K562 (cell line): ENCODE data around the gene TSPAN16. TPM values are rescaled to one million over a fixed set of nuclear protein-coding genes. Genes with fewer than 3 reads are reported as not detected.
A peak's percentile ranks its signal among the peaks of the same experiment; 100 is the strongest.

Experiments used
- ATAC-seq: fragments of 200-7000 bp; cut with Tn5 transposase; 3 replicates; pipeline ENCODE4 v1.9.1; 2020; ENCODE audit warnings: moderate library complexity
- BruUV-seq: library from RNA; stranded (reverse); fragments of 400-500 nt; replicated peaks from 2 replicates; lab custom pipeline; 2021; lab: Mats Ljungman, UMichigan
- CTCF ChIA-PET: fragments of 300-600 bp; formaldehyde crosslinking; extraction: SDS; loops from one replicate; lab custom pipeline; 2021; ENCODE audit warnings: low intra/inter-chr PET ratio; lab: Yijun Ruan, JAX
- POLR2A ChIA-PET: fragments of 300-600, 350-650 bp; sonication (Branson Sonifier 250); formaldehyde crosslinking; extraction: SDS; loops from one replicate; lab custom pipeline; 2021; ENCODE audit warnings: antibody characterized with exemption, inconsistent platforms; lab: Yijun Ruan, JAX
- DNase-seq, 4 experiments: peaks; one replicate each; pipeline versions ENCODE4 v3.0.0 to v3.0.0-alpha.2; 2011 to 2018; ENCODE audit warnings: low spot score in 3 of 4, mixed read lengths in 3 of 4; ENCODE audit errors: extremely low read depth in 1 of 4
- FAIRE-seq: peaks from 2 replicates; lab custom pipeline; 2011; peaks lifted over from hg19 to GRCh38; lab: Jason Lieb, UNC
- H2AFZ ChIP-seq: 2 replicates; pipeline ENCODE4 v1.6.0; 2011; ENCODE audit warnings: low read depth, low read length, control low read depth, inconsistent platforms
- H3K27ac ChIP-seq: fragments of 200-600 bp; 3 replicates; pipeline ENCODE4 v1.8.0; 2011; ENCODE audit warnings: low read depth, mild to moderate bottlenecking, control low read depth, inconsistent platforms, low read length, moderate library complexity, mixed read lengths; ENCODE audit errors: extremely low read depth
- H3K27me3 ChIP-seq, 2 experiments: fragments of 300-600 bp in 1 of 2; 2 replicates in 1 of 2; 3 replicates in 1 of 2; pipeline versions ENCODE4 v1.6.0 to v1.8.0; 2011; ENCODE audit warnings: inconsistent platforms in 2 of 2, low read length in 2 of 2, mild to moderate bottlenecking in 1 of 2, mixed read lengths in 1 of 2, moderate library complexity in 1 of 2; ENCODE audit not compliant: control insufficient read depth in 2 of 2, insufficient read depth in 2 of 2
- H3K36me3 ChIP-seq: fragments of 300-600 bp; 3 replicates; pipeline ENCODE4 v1.8.0; 2011; ENCODE audit warnings: mild to moderate bottlenecking, low read length, inconsistent platforms; ENCODE audit not compliant: control insufficient read depth, insufficient read depth
- H3K4me1 ChIP-seq, 2 experiments: fragments of 200-600 bp in 1 of 2; replicated peaks in 1 of 2; 2 replicates in 1 of 2; 3 replicates in 1 of 2; pipeline versions ENCODE4 v1.5.1 to v1.8.0; 2011; ENCODE audit warnings: inconsistent platforms in 2 of 2, low read length in 2 of 2, mild to moderate bottlenecking in 1 of 2, mixed read lengths in 1 of 2, moderate library complexity in 1 of 2; ENCODE audit not compliant: control insufficient read depth in 2 of 2, insufficient read depth in 2 of 2
- H3K4me2 ChIP-seq: 2 replicates; pipeline ENCODE4 v1.6.1; 2011; ENCODE audit warnings: low read length, control low read depth, inconsistent platforms, mixed read lengths; ENCODE audit not compliant: insufficient read depth
- H3K4me3 ChIP-seq: fragments of 200-600 bp; sonication (generic), shearing (Covaris generic); 2 replicates; pipeline ENCODE4 v1.5.1; 2016; ENCODE audit warnings: control low read depth, inconsistent platforms
- H3K79me2 ChIP-seq: fragments of 200-600 bp; 3 replicates; pipeline ENCODE4 v1.8.0; 2011; ENCODE audit warnings: low read length, inconsistent platforms; ENCODE audit not compliant: control insufficient read depth, insufficient read depth
- H3K9ac ChIP-seq, 2 experiments: 2 replicates each; pipeline versions ENCODE4 v1.6.0 to v1.6.1; 2011; ENCODE audit warnings: low read depth in 2 of 2, low read length in 2 of 2, control low read depth in 1 of 2, inconsistent platforms in 1 of 2, mild to moderate bottlenecking in 1 of 2, mixed read lengths in 1 of 2; ENCODE audit not compliant: insufficient read depth in 1 of 2
- H3K9me1 ChIP-seq: one replicate; pipeline ENCODE4 v1.6.0; 2011; ENCODE audit warnings: inconsistent platforms, mild to moderate bottlenecking, low read length, moderate library complexity; ENCODE audit not compliant: control insufficient read depth, insufficient read depth
- H3K9me3 ChIP-seq: replicated peaks from 2 replicates; pipeline ENCODE4 v1.5.1; 2011; ENCODE audit warnings: low read depth, low read length, inconsistent platforms; ENCODE audit not compliant: control insufficient read depth, insufficient read depth
- H4K20me1 ChIP-seq: replicated peaks from 2 replicates; pipeline ENCODE4 v1.6.1; 2011; ENCODE audit warnings: low read length, inconsistent platforms, mixed read lengths; ENCODE audit not compliant: control insufficient read depth, insufficient read depth
- ARHGAP35 ChIP-seq: fragments of 450-650 bp; IDR thresholded peaks from 2 replicates; pipeline ENCODE4 v1.6.1; 2018; ENCODE audit not compliant: partially characterized antibody
- NCOA2 ChIP-seq, 2 experiments: fragments of 450-650 bp; IDR thresholded peaks; 2 replicates each; pipeline ENCODE4 v1.6.1; 2018; ENCODE audit warnings: mild to moderate bottlenecking in 2 of 2, moderate library complexity in 1 of 2; ENCODE audit not compliant: partially characterized antibody in 2 of 2
- ZNF140 ChIP-seq: fragments of 250-450 bp; sonication (Bioruptor Pico); IDR thresholded peaks from 2 replicates; pipeline ENCODE4 v1.8.0; 2021; ENCODE audit warnings: moderate library complexity, mild to moderate bottlenecking, inconsistent platforms
- ZNF24 ChIP-seq: fragments of 450-650 bp; IDR thresholded peaks from 2 replicates; pipeline ENCODE4 v1.6.1; 2016
- ZNF347 ChIP-seq: fragments of 450-650 bp; formaldehyde crosslinking; IDR thresholded peaks from 2 replicates; pipeline ENCODE4 v1.4.0; 2020; ENCODE audit warnings: low read depth, mild to moderate bottlenecking, moderate library complexity
- WGBS: fragments of 100-300 bp; shearing (Covaris generic); methylation state at CpG from one replicate; pipeline ENCODE4 v1.1.6; 2016; ENCODE audit warnings: low coverage, mixed read lengths; ENCODE audit not compliant: insufficient coverage; ENCODE audit errors: missing lambda C conversion rate; 5-methylcytosine and 5-hydroxymethylcytosine counted together
- in situ Hi-C: fragments of 300-500 bp; cut with MboI; formaldehyde crosslinking; loops from 4 replicates; pipeline ENCODE4 v1.15.0; 2018; ENCODE audit warnings: inconsistent platforms, mixed read lengths
- intact Hi-C: fragments of 100-400 bp; cut with micrococcal nuclease; formaldehyde crosslinking; loops from 2 replicates; pipeline ENCODE4 v1.14.2; 2022
- polyA plus RNA-seq, 8 experiments: library from polyadenylated mRNA; depleted of rRNA in 4 of 8; stranded (reverse) in 5 of 8; unstranded in 3 of 8; fragments of >200 nt; fragmentation: Nextera tagmentation in 2 of 8; fragmentation: Illumina TruSeq in 1 of 8; extraction: Ambion mirVana in 2 of 8; extraction: Trizol in 1 of 8; gene quantifications; 2 replicates each; pipeline versions ENCODE4 v1.2.1 to v1.2.3, GENCODE V29; 2011 to 2014; ENCODE audit warnings: inconsistent platforms in 1 of 8, missing spikeins in 1 of 8
- total RNA-seq, 7 experiments: library from RNA; depleted of rRNA in 6 of 7; stranded (reverse); fragments of >200 nt in 6 of 7; fragmentation: Illumina TruSeq in 2 of 7; extraction: Trizol in 2 of 7; gene quantifications; 2 replicates each; pipeline versions ENCODE4 v1.2.1 to v1.2.3, GENCODE V29; 2011 to 2021; ENCODE audit warnings: low replicate concordance in 1 of 7
- TF ChIP-seq, protein P1 (sequence below): fragments of 450-650 bp; IDR thresholded peaks from 2 replicates; pipeline ENCODE4 v1.6.1; 2016; ENCODE audit warnings: low read depth
- TF ChIP-seq, protein P2 (sequence below): sonication (generic); IDR thresholded peaks from 2 replicates; pipeline ENCODE4 v1.6.1; 2016
- TF ChIP-seq, protein P3 (sequence below): sonication (generic); formaldehyde crosslinking; IDR thresholded peaks from 2 replicates; pipeline ENCODE4 v1.9.0; 2022; ENCODE audit warnings: mild to moderate bottlenecking, missing genetic modification reagents
- TF ChIP-seq, protein P4 (sequence below): fragments of 250-450 bp; sonication (Bioruptor Pico); IDR thresholded peaks from 2 replicates; pipeline ENCODE4 v1.8.0; 2022; ENCODE audit warnings: moderate library complexity, mild to moderate bottlenecking, inconsistent platforms

TSPAN16 gene
- total and polyA plus RNA-seq, 9 of the 15 experiments (the other 6 are each of a cell fraction or from before 2014, with no cell fraction given): not detected

DNA sequence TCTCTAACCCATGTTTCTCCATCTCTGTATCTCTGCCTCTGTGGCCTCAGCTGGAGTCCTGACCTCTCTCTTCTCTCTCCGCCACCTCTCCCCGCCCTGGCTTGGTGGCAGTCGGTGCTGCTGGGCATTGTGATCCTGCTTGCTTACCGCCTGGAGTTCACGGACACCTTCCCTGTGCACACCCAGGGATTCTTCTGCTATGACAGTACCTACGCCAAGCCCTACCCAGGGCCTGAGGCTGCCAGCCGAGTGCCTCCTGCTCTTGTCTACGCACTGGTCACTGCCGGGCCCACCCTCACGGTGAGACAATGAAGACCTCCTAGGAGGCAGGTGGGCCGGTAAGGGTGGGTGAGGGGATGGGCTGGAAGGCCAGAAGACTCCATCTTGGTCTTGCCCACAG is 63.5 kb downstream of the TSPAN16 start:
- no TSS peak for BruUV-seq
- CTCF ChIA-PET: no interaction called here
- H3K9ac ChIP-seq: peak overlapping the region in 1 of 2 experiments; percentile 81; a peak in 2 of 4 replicates
- no peaks in the 10 kb centered on the region; the same call in 2 of the 3 replicates for H3K36me3 ChIP-seq
- 79% methylated on average over 10 of the region's 11 CpGs for WGBS
- POLR2A ChIA-PET: interaction anchor here (1.9 kb wide), 1 partner anchor 15 kb away, joined by 11 read pairs; the partner anchor contains the start of gene SWSAP1
- in situ Hi-C loops (no loop called here), intact Hi-C loops (no loop called here)
- no peaks in the 10 kb centered on the region; the same call in 1 of the 2 replicates for H4K20me1 ChIP-seq
- ATAC-seq (no peak), DNase-seq (no peak), FAIRE-seq (no peak)
- no peak overlapping the region for H3K4me2 ChIP-seq
- H3K9me1 ChIP-seq: peaks cover 4% of the 10 kb centered on the region
- no peak overlapping the region for H3K4me3 ChIP-seq
- no peaks in the 10 kb centered on the region for H3K27me3 ChIP-seq
- no peak overlapping the region for H3K27ac ChIP-seq
- H3K9me3 ChIP-seq: no peaks in the 10 kb centered on the region
- peaks cover 23 to 64% of the 10 kb centered on the region in 2 experiments; a peak in 4 of 5 replicates for H3K4me1 ChIP-seq
- no peak for TF ChIP-seq ZNF24
- TF ChIP-seq ZNF347 (CRISPR knock-in tag): no peak
- no peak for TF ChIP-seq ARHGAP35
- TF ChIP-seq, protein P1, sequence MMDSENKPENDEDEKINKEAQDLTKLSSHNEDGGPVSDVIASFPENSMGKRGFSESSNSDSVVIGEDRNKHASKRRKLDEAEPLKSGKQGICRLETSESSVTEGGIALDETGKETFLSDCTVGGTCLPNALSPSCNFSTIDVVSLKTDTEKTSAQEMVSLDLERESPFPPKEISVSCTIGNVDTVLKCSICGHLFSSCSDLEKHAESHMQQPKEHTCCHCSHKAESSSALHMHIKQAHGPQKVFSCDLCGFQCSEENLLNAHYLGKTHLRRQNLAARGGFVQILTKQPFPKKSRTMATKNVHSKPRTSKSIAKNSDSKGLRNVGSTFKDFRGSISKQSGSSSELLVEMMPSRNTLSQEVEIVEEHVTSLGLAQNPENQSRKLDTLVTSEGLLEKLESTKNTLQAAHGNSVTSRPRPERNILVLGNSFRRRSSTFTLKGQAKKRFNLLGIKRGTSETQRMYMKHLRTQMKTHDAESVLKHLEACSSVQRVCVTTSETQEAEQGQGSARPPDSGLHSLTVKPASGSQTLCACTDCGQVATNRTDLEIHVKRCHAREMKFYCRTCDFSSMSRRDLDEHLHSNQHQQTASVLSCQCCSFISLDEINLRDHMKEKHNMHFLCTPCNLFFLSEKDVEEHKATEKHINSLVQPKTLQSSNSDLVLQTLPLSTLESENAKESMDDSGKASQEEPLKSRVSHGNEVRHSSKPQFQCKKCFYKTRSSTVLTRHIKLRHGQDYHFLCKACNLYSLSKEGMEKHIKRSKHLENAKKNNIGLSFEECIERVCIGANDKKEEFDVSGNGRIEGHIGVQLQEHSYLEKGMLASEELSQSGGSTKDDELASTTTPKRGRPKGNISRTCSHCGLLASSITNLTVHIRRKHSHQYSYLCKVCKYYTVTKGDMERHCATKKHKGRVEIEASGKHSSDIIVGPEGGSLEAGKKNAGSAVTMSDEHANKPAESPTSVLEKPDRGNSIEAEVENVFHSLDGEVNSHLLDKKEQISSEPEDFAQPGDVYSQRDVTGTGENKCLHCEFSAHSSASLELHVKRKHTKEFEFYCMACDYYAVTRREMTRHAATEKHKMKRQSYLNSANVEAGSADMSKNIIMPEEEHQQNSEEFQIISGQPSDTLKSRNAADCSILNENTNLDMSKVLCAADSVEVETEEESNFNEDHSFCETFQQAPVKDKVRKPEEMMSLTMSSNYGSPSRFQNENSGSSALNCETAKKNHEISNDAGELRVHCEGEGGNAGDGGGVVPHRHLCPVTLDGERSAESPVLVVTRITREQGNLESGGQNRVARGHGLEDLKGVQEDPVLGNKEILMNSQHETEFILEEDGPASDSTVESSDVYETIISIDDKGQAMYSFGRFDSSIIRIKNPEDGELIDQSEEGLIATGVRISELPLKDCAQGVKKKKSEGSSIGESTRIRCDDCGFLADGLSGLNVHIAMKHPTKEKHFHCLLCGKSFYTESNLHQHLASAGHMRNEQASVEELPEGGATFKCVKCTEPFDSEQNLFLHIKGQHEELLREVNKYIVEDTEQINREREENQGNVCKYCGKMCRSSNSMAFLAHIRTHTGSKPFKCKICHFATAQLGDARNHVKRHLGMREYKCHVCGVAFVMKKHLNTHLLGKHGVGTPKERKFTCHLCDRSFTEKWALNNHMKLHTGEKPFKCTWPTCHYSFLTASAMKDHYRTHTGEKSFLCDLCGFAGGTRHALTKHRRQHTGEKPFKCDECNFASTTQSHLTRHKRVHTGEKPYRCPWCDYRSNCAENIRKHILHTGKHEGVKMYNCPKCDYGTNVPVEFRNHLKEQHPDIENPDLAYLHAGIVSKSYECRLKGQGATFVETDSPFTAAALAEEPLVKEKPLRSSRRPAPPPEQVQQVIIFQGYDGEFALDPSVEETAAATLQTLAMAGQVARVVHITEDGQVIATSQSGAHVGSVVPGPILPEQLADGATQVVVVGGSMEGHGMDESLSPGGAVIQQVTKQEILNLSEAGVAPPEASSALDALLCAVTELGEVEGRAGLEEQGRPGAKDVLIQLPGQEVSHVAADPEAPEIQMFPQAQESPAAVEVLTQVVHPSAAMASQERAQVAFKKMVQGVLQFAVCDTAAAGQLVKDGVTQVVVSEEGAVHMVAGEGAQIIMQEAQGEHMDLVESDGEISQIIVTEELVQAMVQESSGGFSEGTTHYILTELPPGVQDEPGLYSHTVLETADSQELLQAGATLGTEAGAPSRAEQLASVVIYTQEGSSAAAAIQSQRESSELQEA: no peak
- TF ChIP-seq, protein P2, sequence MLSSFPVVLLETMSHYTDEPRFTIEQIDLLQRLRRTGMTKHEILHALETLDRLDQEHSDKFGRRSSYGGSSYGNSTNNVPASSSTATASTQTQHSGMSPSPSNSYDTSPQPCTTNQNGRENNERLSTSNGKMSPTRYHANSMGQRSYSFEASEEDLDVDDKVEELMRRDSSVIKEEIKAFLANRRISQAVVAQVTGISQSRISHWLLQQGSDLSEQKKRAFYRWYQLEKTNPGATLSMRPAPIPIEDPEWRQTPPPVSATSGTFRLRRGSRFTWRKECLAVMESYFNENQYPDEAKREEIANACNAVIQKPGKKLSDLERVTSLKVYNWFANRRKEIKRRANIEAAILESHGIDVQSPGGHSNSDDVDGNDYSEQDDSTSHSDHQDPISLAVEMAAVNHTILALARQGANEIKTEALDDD: no peak
- TF ChIP-seq, protein P3, sequence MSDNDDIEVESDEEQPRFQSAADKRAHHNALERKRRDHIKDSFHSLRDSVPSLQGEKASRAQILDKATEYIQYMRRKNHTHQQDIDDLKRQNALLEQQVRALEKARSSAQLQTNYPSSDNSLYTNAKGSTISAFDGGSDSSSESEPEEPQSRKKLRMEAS: no peak
- TF ChIP-seq, protein P4, sequence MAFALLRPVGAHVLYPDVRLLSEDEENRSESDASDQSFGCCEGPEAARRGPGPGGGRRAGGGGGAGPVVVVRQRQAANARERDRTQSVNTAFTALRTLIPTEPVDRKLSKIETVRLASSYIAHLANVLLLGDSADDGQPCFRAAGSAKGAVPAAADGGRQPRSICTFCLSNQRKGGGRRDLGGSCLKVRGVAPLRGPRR (CRISPR knock-in tag): no peak
- no peak for TF ChIP-seq NCOA2 (IDR thresholded peaks at IDR 0.05; ENCODE audit: partially characterized antibody in 2 of 2)
- TF ChIP-seq ZNF140 (CRISPR knock-in tag): no peak
- no peak overlapping the region for H2AFZ ChIP-seq
- peaks cover 6% of the 10 kb centered on the region; the same call in 1 of the 3 replicates for H3K79me2 ChIP-seq
